GM18951 (cell line): ENCODE results near the gene NUP88.
A peak's percentile ranks its signal among the peaks of the same experiment; 100 is the strongest.

Experiments
- POLR2A ChIP-seq: IDR thresholded peaks from 4 replicates; pipeline ENCODE4 v1.6.1; 2011; ENCODE audit warnings: mild to moderate bottlenecking; ENCODE audit not compliant: insufficient read length, insufficient read depth; ENCODE audit errors: extremely low read depth
- in situ Hi-C: fragments of 300-500 bp; cut with MboI; formaldehyde crosslinking; loops from one replicate; pipeline ENCODE4 v1.12.0; 2022; ENCODE audit warnings: low sequenced_read_pairs, mixed read lengths, inconsistent platforms; ENCODE audit not compliant: unreplicated experiment

NUP88 gene

DNA sequence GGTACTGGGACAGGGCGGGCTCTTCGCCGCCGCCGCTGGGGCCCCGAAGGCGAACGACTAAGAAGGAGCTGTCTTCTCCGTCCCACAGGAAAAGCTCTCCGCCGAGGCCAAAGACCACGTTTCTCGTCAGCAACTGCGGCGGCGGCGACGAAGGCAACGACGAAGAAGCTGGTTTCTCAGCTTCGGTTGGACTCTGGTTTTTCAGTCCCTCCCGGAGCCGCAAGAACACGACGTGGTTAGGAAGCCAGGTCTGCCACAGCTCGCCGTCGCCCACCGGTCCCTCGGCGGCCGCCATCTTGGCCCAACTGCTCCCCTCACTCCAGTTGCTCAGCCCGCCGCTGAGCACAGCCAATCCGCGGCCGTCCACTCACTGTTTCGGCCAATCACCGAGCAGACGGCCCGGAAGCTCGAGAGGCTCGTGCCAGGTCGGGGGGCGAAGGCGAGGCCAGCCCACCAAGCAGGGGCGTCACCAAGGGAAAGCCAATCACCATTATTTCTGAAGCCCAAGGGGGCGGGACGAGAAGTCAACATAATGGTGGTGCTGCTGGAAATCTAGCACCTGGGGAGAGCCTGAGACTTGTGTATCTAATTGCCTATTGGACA is at the start of gene NUP88:
TSS of gene NUP88 (minus strand) at position 307 of the 603 bp plus-strand sequence. CDS start at position 295, 12 bp downstream.
- in situ Hi-C loops, result no loop called here
- peak; percentile 86 for TF ChIP-seq POLR2A

DNA sequence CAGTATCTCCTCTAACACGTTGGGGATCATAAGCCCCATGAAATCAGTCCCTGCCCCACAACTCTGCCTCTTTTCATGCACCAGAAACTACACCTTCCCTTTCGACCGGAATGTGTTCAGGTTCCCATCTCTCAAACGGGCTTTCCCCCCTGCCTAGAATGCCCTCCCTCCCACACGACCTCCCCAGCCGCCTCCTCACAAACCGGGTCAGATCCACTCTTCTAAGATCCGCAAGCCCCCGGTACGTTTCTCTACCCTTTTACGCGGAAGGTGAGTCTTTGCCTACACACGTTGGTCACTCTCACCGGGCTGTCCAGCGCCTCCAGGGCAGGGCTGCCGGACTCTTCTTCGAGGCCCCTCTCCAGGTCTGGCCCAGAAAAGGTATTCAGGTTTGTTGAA is 48.6 kb upstream of the NUP88 start:
- TF ChIP-seq POLR2A, result no peak
- in situ Hi-C loops, result no loop called here

- in situ Hi-C loops, result no loop called here
- no peak for TF ChIP-seq POLR2A
Measured at GRCh38 chr17:5467416-5467815, 48.0 kb upstream of the NUP88 start.

DNA sequence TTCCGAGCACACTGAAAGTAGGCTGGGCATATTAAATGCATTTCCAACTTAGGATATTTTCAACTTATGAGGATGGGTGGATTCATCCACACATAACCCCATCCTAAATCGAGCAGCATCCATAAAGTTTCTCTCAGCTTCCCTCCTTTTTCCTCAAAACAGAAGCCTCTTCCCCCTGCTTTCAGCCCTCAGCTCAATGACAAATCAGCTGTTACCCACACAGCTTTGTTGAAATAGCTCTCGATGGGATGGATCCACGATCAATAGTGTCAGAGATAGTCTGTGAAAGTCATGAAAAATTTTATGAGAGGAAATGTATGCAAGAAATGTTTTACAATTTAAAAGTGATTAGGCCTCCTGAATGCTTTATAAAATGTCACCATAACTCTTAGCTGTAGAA is 46.8 kb upstream of the NUP88 start:
- in situ Hi-C loops, result no loop called here
- TF ChIP-seq POLR2A, result no peak

- in situ Hi-C loops, result no loop called here
Measured at GRCh38 chr17:5464717-5465507, 45.5 kb upstream of the NUP88 start.

GRCh38 chr17:5446786-5447185 is 27.3 kb upstream of the NUP88 start:
- in situ Hi-C loops, result no loop called here
- no peak for TF ChIP-seq POLR2A

More at GRCh38 chr17:5464717-5465507, 45.5 kb upstream of the NUP88 start:
- TF ChIP-seq POLR2A, result no peak

DNA sequence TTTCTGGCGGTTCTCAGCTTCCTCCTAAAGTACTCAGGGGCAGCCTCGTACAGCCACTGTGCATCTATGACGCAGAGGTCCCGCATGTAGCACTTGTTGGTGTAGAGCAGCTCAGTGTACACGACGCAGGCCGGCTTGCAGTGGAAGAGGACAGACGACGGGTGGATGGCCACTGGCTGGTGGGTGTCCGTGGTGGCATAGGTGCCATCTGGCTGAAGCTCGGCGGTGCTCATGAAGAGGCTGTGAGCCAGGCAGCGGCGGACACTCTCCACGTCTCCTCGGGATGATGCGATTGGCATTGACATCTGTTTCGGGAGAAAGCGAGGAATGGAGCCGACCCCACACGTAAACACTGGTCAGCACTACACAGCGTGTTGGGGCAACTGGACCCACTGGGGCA is 24.7 kb upstream of the NUP88 start:
- no peak for TF ChIP-seq POLR2A
- in situ Hi-C loops, result no loop called here

DNA sequence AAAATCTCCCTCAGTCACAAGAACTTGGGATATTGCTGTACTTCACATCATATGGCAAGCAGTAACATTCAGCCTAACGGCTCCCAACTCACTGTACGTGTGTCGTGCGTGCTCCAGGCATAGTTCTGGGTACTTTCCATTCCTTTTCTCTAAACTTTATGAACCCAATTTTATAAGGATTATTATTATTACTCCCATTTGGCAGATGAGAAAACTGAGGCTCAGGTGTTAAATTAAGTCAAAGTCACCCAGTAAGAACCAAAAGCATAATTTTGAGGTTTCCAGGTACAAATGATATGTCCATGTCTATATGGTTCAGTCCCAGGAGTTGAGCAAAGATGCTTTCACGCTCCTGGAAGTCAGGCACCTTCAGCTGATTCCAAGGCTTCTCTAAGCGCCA is 24.3 kb upstream of the NUP88 start:
- in situ Hi-C loops, result no loop called here
- TF ChIP-seq POLR2A, result no peak

GRCh38 chr17:5439446-5439764 is 19.9 kb upstream of the NUP88 start:
- in situ Hi-C loops, result loop anchor here (10.0 kb wide), 1 partner anchor 195 kb away; no protein-coding TSS in a partner anchor
- no peak for TF ChIP-seq POLR2A

DNA sequence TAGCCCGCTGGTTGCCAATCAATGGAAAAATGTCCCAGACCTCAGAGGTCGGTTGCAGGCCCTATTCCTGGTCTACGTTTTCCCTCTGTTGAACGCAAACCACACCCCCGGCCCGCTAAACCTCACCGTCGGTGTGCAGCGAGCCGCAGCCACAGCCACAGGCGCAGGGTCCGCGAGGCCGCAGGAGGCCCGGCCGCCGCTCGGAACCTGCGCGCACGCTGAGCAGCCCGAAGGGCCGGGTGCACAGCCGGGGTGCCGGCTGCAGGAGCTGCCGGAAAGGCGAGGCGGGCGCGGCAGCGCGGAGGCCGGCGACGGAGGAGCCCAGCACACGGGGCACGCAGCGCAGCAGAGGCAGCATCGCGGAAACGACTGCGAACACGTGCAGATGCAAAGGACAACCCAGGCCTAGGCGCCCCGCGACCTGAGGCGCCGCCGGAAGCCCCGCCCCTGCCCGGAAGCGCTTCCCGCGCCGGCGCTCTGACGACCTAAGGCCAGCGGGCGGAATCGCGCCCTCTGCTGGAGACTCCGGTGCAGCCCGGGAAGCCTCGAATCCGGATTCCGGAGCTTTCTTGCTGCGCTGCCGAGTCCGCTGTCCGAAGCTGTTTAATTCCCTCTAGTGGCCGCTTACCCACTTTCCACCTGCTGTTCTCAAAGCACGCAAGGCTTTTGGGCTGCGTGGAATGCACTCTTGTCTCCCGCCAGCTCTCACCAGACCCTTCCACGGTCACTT is 19.4 kb upstream of the NUP88 start, which contains the start of gene C1QBP:
TSS of gene C1QBP (minus strand) at position 440 of the 730 bp plus-strand sequence. CDS start at position 358, 82 bp downstream.
- TF ChIP-seq POLR2A, result peak; percentile 89
- in situ Hi-C loops, result loop anchor here (10.0 kb wide), 1 partner anchor 194 kb away; no protein-coding TSS in a partner anchor

DNA sequence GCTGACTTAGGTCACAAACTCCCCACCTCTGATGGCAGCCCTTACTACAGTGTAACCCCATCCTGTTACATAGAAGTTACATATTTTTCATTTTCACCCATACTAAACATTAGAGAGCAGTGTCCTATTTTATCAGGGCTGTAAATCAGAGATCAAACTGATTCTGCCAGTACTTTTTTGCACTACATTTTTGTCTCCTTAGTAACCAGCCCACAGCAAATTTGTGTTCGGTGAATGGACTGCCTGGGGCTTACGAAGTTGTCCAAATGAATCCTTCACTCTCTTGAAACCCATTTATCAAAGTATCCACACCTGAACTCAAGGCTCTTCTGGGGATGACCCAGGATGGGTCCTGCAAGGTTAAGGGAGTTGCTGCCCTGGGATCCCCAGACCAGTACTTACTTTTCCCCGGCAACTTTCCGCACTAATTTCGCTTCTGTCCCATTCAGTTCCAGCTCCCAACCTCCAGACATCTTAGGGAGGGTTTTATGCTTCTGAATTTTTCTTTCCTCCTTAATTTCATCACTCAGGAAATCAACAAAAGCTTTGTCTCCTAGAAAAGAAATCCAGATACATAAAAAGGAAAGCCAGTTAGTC is 18.4 kb upstream of the NUP88 start:
- TF ChIP-seq POLR2A, result no peak
- in situ Hi-C loops, result loop anchor here (10.0 kb wide), 1 partner anchor 193 kb away; no protein-coding TSS in a partner anchor

GRCh38 chr17:5435781-5436315 is 16.4 kb upstream of the NUP88 start:
- in situ Hi-C loops, result loop anchor here (10.0 kb wide), 1 partner anchor 191 kb away; no protein-coding TSS in a partner anchor

DNA sequence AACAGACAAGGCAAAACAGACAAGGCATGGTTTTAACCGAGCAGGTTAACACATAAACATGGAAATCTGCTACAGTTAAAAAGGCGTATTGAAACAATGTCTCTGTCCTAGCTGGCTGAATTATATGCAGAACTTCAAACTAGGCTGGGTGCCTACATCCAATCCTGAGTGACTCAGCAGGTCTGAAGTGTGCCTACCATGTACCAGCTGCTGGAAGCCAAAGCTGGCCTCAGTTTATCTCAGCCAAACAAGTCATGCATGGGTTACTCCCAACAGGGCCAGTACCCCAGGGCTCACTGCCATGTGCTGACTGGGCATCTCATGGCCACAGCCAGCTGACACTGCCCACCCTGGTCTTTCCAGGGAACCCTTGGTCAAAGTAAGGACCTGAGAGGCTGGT is 15.5 kb upstream of the NUP88 start:
- in situ Hi-C loops, result loop anchor here (10.0 kb wide), 1 partner anchor 190 kb away; no protein-coding TSS in a partner anchor
- TF ChIP-seq POLR2A, result no peak
